Body of pancreas (tissue), 4 donors: ENCODE measurements around the gene CTBP1. TPM values are rescaled to one million over a fixed set of nuclear protein-coding genes. Genes with fewer than 3 reads are reported as not detected.

Experiments
- ATAC-seq: fragments of 150-250 bp; one replicate; pipeline ENCODE4 v1.9.1; 2016
- DNase-seq, 4 donors: peaks; one replicate each; pipeline ENCODE4 v3.0.0-alpha.2; 2019
- H3K27ac ChIP-seq, 4 donors: fragments of 200-600 bp; sonication (generic); 1 replicate in 3 of 4; 2 replicates in 1 of 4; pipeline versions ENCODE4 v1.5.1 to v1.6.1; 2016 to 2019; ENCODE audit warnings: mild to moderate bottlenecking in 1 of 4, mixed read lengths in 1 of 4, moderate library complexity in 1 of 4
- H3K27me3 ChIP-seq, 2 donors: fragments of 200-600 bp; sonication (generic); one replicate each; pipeline ENCODE4 v1.6.0; 2016; ENCODE audit warnings: mild to moderate bottlenecking in 1 of 2
- H3K36me3 ChIP-seq, 2 donors: fragments of 200-600 bp; sonication (generic); replicated peaks in 1 of 2; 2 replicates each; pipeline ENCODE4 v1.5.1; 2016; ENCODE audit warnings: low read depth in 2 of 2; ENCODE audit not compliant: insufficient read depth in 1 of 2
- H3K4me1 ChIP-seq: fragments of 200-600 bp; sonication (generic); one replicate; pipeline ENCODE4 v1.6.0; 2016
- H3K4me3 ChIP-seq, 2 donors: fragments of 200-600 bp; sonication (generic); 1 replicate in 1 of 2; 2 replicates in 1 of 2; pipeline ENCODE4 v1.5.1; 2016 to 2019
- H3K9me3 ChIP-seq, 3 donors: fragments of 200-600 bp; sonication (generic); 1 replicate in 2 of 3; 2 replicates in 1 of 3; pipeline ENCODE4 v1.5.1; 2016
- POLR2A ChIP-seq, 3 donors: fragments of 450-650 bp; IDR thresholded peaks; one replicate each; pipeline ENCODE4 v1.6.1; 2016; ENCODE audit warnings: antibody characterized with exemption in 3 of 3, mild to moderate bottlenecking in 2 of 3
- WGBS, 2 donors: methylation state at CpG; one replicate each; pipeline ENCODE4 v1.1.5; 2017; 5-methylcytosine and 5-hydroxymethylcytosine counted together
- intact Hi-C: fragments of 100-400 bp; cut with DNase I; formaldehyde crosslinking; loops from one replicate; pipeline ENCODE4 v1.15.1; 2023
- total RNA-seq, 2 donors: library from RNA; depleted of rRNA; stranded (reverse); fragments of >200 nt; gene quantifications; one replicate each; pipeline ENCODE4 v1.1.0, GENCODE V29; 2016
- TF ChIP-seq, protein P1 (sequence below), 7 experiments: fragments of 450-650 bp in 4 of 7; fragments of 200-600 bp in 3 of 7; sonication (generic) in 3 of 7; IDR thresholded peaks; one replicate each; pipeline ENCODE4 v1.5.1; 2016 to 2019; ENCODE audit warnings: antibody characterized with exemption in 7 of 7

CTBP1 gene
- total RNA-seq, 2 donors from 2014 or later: 148 to 458 TPM

GRCh38 chr4:1230316-1230715, 18.6 kb downstream of the CTBP1 start:
- no peak for ATAC-seq
- no peaks in the 10 kb centered on the region for H3K4me1 ChIP-seq
- no peak overlapping the region for H3K4me3 ChIP-seq
- no peak for DNase-seq
- H3K9me3 ChIP-seq: no peaks in the 10 kb centered on the region
- no peak for TF ChIP-seq POLR2A (IDR thresholded peaks at IDR 0.05)
- TF ChIP-seq, protein P1, sequence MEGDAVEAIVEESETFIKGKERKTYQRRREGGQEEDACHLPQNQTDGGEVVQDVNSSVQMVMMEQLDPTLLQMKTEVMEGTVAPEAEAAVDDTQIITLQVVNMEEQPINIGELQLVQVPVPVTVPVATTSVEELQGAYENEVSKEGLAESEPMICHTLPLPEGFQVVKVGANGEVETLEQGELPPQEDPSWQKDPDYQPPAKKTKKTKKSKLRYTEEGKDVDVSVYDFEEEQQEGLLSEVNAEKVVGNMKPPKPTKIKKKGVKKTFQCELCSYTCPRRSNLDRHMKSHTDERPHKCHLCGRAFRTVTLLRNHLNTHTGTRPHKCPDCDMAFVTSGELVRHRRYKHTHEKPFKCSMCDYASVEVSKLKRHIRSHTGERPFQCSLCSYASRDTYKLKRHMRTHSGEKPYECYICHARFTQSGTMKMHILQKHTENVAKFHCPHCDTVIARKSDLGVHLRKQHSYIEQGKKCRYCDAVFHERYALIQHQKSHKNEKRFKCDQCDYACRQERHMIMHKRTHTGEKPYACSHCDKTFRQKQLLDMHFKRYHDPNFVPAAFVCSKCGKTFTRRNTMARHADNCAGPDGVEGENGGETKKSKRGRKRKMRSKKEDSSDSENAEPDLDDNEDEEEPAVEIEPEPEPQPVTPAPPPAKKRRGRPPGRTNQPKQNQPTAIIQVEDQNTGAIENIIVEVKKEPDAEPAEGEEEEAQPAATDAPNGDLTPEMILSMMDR (IDR thresholded peaks at IDR 0.05): no peak
- WGBS, 2 donors: 93 to 97% methylated on average over 13 to 22 of the region's 22 CpGs
- H3K27ac ChIP-seq: no peak overlapping the region
- H3K36me3 ChIP-seq: peaks cover under 1 to 61% of the 10 kb centered on the region in 2 donors
- H3K27me3 ChIP-seq: no peaks in the 10 kb centered on the region
- intact Hi-C loops: no loop called here

- no peak for DNase-seq
- WGBS, 2 donors: 93 to 95% methylated on average over 15 to 27 of the region's 27 CpGs
Measured at GRCh38 chr4:1229117-1229849, 19.6 kb downstream of the CTBP1 start.

GRCh38 chr4:1227816-1228215, 21.1 kb downstream of the CTBP1 start:
- H3K27ac ChIP-seq: no peak overlapping the region
- no peak for TF ChIP-seq POLR2A (IDR thresholded peaks at IDR 0.05)
- TF ChIP-seq, protein P1 (IDR thresholded peaks at IDR 0.05): no peak
- H3K4me1 ChIP-seq: no peaks in the 10 kb centered on the region
- no peak for DNase-seq
- no peaks in the 10 kb centered on the region for H3K27me3 ChIP-seq
- no peak overlapping the region for H3K4me3 ChIP-seq
- H3K9me3 ChIP-seq: no peaks in the 10 kb centered on the region
- intact Hi-C loops: no loop called here
- H3K36me3 ChIP-seq: peaks cover 21 to 68% of the 10 kb centered on the region in 2 donors
- 78 to 93% methylated on average over 11 to 16 of the region's 16 CpGs for WGBS, 2 donors
- no peak for ATAC-seq

More at GRCh38 chr4:1229117-1229849, 19.6 kb downstream of the CTBP1 start:
- Histone ChIP-seq H3K4me3 (no peak overlapping the region), H3K27ac (no peak overlapping the region), H3K36me3 (peaks cover 9 to 63% of the 10 kb centered on the region in 2 donors), H3K4me1 (no peaks in the 10 kb centered on the region), H3K9me3 (no peaks in the 10 kb centered on the region), H3K27me3 (no peaks in the 10 kb centered on the region)
- TF ChIP-seq, protein P1 (IDR thresholded peaks at IDR 0.05): no peak
- no peak for TF ChIP-seq POLR2A (IDR thresholded peaks at IDR 0.05)
- intact Hi-C loops: no loop called here
- ATAC-seq: no peak

- Histone ChIP-seq H3K4me3 (no peak overlapping the region), H3K36me3 (peaks cover 21 to 62% of the 10 kb centered on the region in 2 donors), H3K27ac (no peak overlapping the region), H3K27me3 (no peaks in the 10 kb centered on the region), H3K4me1 (no peaks in the 10 kb centered on the region), H3K9me3 (no peaks in the 10 kb centered on the region)
- DNase-seq: no peak
- no peak for ATAC-seq
- intact Hi-C loops: no loop called here
- no peak for TF ChIP-seq POLR2A (IDR thresholded peaks at IDR 0.05)
- TF ChIP-seq, protein P1 (IDR thresholded peaks at IDR 0.05): no peak
- 87 to 90% methylated on average over 14 to 16 of the region's 16 CpGs for WGBS, 2 donors
Measured at GRCh38 chr4:1226598-1226997, 22.3 kb downstream of the CTBP1 start.

GRCh38 chr4:1226144-1226481, 22.8 kb downstream of the CTBP1 start:
- no peaks in the 10 kb centered on the region for H3K4me1 ChIP-seq
- no peak for TF ChIP-seq POLR2A (IDR thresholded peaks at IDR 0.05)
- TF ChIP-seq, protein P1 (IDR thresholded peaks at IDR 0.05): no peak
- peaks cover 21 to 58% of the 10 kb centered on the region in 2 donors for H3K36me3 ChIP-seq
- H3K27me3 ChIP-seq: no peaks in the 10 kb centered on the region
- no peak overlapping the region for H3K4me3 ChIP-seq
- no peaks in the 10 kb centered on the region for H3K9me3 ChIP-seq
- H3K27ac ChIP-seq: no peak overlapping the region
- intact Hi-C loops: no loop called here
- ATAC-seq: no peak
- DNase-seq: peak in 1 of 4 donors; percentile 34
- 85 to 90% methylated on average over 8 to 15 of the region's 15 CpGs for WGBS, 2 donors
